ENCODE measurements around the gene POMGNT1. TPM values are rescaled to one million over a fixed set of nuclear protein-coding genes. Genes with fewer than 3 reads are reported as not detected.

Gene POMGNT1
- total and polyA plus RNA-seq, 7 donors, result 63.1 to 100 (median 81.1) TPM

DNA sequence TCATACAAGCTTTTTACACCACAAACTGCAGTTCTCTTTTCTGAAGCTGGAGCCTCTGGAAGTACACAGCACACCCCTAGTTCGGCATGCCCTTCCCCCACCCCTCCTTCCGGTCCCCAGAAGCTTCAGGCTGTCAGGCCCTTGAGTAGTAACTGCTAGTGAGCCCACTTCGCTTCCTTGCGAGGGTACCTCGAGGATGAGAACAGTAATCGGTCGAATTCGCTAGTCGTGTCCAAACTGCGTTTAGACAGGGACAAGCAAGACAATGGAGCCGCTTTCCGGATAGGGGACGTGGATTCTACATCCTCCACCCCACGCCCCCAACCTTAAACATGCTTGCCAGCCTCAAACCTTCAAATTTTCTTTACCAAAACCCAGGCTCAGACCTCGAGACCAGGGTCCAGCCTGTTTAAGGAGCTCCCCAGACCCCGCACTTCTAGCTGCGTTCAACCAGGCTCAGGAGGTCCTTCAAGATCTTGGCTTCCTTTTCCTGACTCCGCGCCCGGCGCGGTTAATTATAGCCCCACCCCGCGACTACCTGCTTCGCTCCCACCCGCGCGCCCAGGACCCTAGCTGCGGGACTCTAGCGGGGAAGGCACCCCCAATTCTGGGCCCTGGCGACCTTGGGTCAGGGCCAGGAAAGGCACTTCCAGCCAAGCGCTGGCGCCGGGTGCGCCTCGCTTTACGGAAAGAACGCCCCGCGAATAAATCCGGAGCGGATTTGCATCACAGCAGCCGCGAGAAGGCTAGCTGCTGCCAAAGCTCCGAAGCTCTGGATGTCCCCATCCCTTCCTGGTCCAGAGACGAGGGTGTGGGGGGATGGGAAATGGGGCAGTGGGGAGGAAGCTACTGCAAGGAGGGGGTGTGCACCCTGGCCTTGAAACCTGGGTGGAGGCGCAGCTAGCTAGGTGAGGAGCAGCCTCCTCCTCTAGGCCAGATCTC is 31.4 kb downstream of the POMGNT1 start:
- ATAC-seq, result peak; percentile 36 to 74 (median 59)
- intact Hi-C loops (cut with DNase I), result no loop called here

DNA sequence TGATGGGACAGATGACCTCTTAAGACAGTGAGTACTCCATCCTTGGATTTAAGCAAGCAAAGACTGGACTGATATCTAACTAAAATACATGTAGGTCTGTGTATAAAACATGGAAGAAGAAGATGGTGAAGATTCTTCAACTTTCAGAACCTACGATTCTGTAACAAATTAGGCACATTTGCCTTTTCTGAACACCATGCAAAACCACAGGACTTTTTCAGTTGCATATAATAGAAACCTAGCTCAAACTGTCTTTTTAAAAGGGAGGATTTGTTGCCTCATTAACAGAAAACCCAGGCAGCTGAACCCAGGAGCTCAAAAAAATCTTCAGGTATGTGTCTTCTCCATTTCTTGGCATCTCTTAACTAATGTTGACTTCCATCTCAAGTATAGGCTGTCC is 38.0 kb downstream of the POMGNT1 start:
- no peaks in the 10 kb centered on the region for H3K4me1 ChIP-seq
- DNase-seq (no peak), ATAC-seq (no peak)
- H3K9me3 ChIP-seq, result no peaks in the 10 kb centered on the region
- TF ChIP-seq, protein P1, sequence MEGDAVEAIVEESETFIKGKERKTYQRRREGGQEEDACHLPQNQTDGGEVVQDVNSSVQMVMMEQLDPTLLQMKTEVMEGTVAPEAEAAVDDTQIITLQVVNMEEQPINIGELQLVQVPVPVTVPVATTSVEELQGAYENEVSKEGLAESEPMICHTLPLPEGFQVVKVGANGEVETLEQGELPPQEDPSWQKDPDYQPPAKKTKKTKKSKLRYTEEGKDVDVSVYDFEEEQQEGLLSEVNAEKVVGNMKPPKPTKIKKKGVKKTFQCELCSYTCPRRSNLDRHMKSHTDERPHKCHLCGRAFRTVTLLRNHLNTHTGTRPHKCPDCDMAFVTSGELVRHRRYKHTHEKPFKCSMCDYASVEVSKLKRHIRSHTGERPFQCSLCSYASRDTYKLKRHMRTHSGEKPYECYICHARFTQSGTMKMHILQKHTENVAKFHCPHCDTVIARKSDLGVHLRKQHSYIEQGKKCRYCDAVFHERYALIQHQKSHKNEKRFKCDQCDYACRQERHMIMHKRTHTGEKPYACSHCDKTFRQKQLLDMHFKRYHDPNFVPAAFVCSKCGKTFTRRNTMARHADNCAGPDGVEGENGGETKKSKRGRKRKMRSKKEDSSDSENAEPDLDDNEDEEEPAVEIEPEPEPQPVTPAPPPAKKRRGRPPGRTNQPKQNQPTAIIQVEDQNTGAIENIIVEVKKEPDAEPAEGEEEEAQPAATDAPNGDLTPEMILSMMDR (IDR thresholded peaks at IDR 0.05), result no peak
- H3K4me3 ChIP-seq, result no peak overlapping the region
- 82 to 86% (median 84%) methylated on average over 1 of the region's 1 CpG for WGBS, 3 donors
- H3K27me3 ChIP-seq (ENCODE audit: insufficient read depth in 3 of 3, low read length in 2 of 3), result no peaks in the 10 kb centered on the region
- H3K27ac ChIP-seq, result no peak overlapping the region
- intact Hi-C loops (cut with DNase I), result no loop called here
- no peaks in the 10 kb centered on the region for H3K36me3 ChIP-seq (ENCODE audit: insufficient read depth in 1 of 2, low read depth in 1 of 2)

More for the DNA sequence above, 31.4 kb downstream of the POMGNT1 start:
- H3K27ac ChIP-seq, result peak overlapping the region; percentile 72
- no peaks in the 10 kb centered on the region for H3K36me3 ChIP-seq (ENCODE audit: insufficient read depth in 1 of 2, low read depth in 1 of 2)
- peak overlapping the region; percentile 72 for H3K4me3 ChIP-seq
- peak; percentile 48 to 74 for DNase-seq
- peaks cover 17% of the 10 kb centered on the region for H3K4me1 ChIP-seq
- TF ChIP-seq, protein P1 (IDR thresholded peaks at IDR 0.05), result no peak
- no peaks in the 10 kb centered on the region for H3K9me3 ChIP-seq
- no peaks in the 10 kb centered on the region for H3K27me3 ChIP-seq (ENCODE audit: insufficient read depth in 3 of 3, low read length in 2 of 3)
- 15 to 18% (median 16%) methylated on average over 47 of the region's 47 CpGs for WGBS, 3 donors

DNA sequence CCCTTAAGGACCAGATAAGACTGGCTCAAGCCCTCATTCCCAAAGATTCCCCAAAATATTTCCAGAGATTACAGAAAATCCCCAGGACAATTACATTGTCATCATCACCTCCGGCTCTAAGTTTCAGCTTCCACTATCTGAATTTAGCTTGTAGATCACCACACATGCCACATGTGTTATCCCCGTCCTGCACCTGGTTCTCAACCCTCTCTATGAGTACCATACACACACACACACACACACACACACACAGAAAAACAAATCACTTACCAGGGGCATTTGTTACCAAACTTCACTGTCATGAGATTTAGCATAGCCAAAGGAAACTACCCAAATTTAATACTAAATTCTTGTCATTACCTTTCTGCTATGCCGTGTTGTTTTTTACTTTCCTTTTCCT is 38.7 kb downstream of the POMGNT1 start:
- no peak overlapping the region for H3K4me3 ChIP-seq
- no peaks in the 10 kb centered on the region for H3K27me3 ChIP-seq (ENCODE audit: insufficient read depth in 3 of 3, low read length in 2 of 3)
- no peak for DNase-seq
- WGBS, 3 donors, result 47 to 52% (median 50%) methylated on average over 3 of the region's 3 CpGs
- H3K4me1 ChIP-seq, result no peaks in the 10 kb centered on the region
- no peak overlapping the region for H3K27ac ChIP-seq
- ATAC-seq, result no peak
- no peaks in the 10 kb centered on the region for H3K36me3 ChIP-seq (ENCODE audit: insufficient read depth in 1 of 2, low read depth in 1 of 2)
- intact Hi-C loops (cut with DNase I), result no loop called here
- TF ChIP-seq, protein P1 (IDR thresholded peaks at IDR 0.05), result no peak
- H3K9me3 ChIP-seq, result no peaks in the 10 kb centered on the region

DNA sequence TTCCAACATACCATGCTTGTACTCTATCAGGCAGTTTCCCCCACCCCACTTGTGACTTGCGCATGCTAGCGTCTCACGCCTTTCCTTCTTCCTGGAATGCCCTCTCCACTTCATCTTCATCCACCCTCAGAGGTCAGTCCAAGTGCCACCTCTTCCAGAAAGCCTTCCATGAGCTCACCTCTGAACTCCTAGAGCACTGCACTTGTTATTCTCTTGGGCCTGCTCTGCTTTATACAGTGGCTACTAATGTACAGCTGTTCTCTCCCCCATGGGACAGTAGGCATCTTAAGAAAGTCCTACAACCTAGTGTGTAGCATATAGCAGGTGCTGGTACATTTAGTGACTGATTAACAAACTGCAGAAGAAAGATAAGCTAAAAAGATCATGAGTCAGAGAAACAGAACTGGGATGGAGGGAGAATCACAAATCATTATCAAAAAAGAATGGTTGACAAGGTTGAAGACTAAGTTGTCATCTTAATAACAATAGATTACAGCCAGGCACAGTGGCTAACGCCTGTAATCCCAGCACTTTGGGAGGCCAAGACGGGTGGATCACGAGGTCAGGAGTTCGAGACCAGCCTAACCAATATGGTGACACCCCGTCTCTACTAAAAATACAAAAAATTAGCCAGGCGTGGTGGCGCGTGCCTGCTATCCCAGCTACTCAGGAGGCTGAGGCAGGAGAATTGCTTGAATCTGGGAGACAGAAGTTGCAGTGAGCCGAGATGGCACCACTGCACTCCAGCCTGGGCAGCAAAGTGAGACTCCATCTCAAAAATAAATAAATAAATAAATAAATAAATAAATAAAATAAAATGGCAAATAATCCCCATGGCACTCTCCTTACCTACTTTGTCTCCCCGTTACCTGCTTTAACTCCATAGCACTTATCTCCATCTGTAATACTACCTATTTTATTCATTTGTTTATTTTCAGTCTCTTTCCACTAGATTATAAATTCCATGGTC is 39.6 kb downstream of the POMGNT1 start:
- intact Hi-C loops (cut with DNase I), result no loop called here
- TF ChIP-seq, protein P1 (IDR thresholded peaks at IDR 0.05), result no peak
- no peak overlapping the region for H3K4me3 ChIP-seq
- no peaks in the 10 kb centered on the region for H3K36me3 ChIP-seq (ENCODE audit: insufficient read depth in 1 of 2, low read depth in 1 of 2)
- no peaks in the 10 kb centered on the region for H3K27me3 ChIP-seq (ENCODE audit: insufficient read depth in 3 of 3, low read length in 2 of 3)
- H3K27ac ChIP-seq, result no peak overlapping the region
- no peaks in the 10 kb centered on the region for H3K9me3 ChIP-seq
- H3K4me1 ChIP-seq, result no peaks in the 10 kb centered on the region
- WGBS, 3 donors, result 94 to 96% (median 96%) methylated on average over 13 of the region's 13 CpGs
- no peak for DNase-seq
- no peak for ATAC-seq
